Endothelial cell of umbilical vein (primary cell): ENCODE measurements around the gene B3GALT6. TPM values are rescaled to one million over a fixed set of nuclear protein-coding genes. Genes with fewer than 3 reads are reported as not detected.

ENCODE experiments used
- BruUV-seq: library from RNA; stranded (reverse); fragments of 400-500 nt; replicated peaks from 2 replicates; lab custom pipeline; 2021; lab: Mats Ljungman, UMichigan
- CTCF ChIA-PET: fragments of 300-600, 350-600 bp; sonication (Branson Sonifier 250); formaldehyde crosslinking; loops from one replicate; lab custom pipeline; 2021; ENCODE audit warnings: antibody characterized with exemption, inconsistent platforms; lab: Charles Lee
- POLR2A ChIA-PET: fragments of 300-600, 350-600 bp; sonication (Branson Sonifier 250); formaldehyde crosslinking; loops from one replicate; lab custom pipeline; 2021; ENCODE audit warnings: antibody characterized with exemption, inconsistent platforms; lab: Charles Lee
- DNase-seq: peaks from one replicate; pipeline ENCODE4 v3.0.0-alpha.2; 2011; ENCODE audit warnings: low read depth, low spot score
- FAIRE-seq: peaks from 2 replicates; lab custom pipeline; 2011; peaks lifted over from hg19 to GRCh38; lab: Jason Lieb, UNC
- H2AFZ ChIP-seq: 2 replicates; pipeline ENCODE4 v1.6.0; 2012; ENCODE audit warnings: low read depth, low read length, control low read depth, inconsistent platforms
- H3K27ac ChIP-seq: 2 replicates; pipeline ENCODE4 v1.5.1; 2011; ENCODE audit warnings: low read depth, mild to moderate bottlenecking, control low read depth, low read length, moderate library complexity; ENCODE audit not compliant: insufficient read depth
- H3K27me3 ChIP-seq, 2 experiments: 2 replicates each; pipeline versions ENCODE4 v1.6.0 to v1.6.1; 2011; ENCODE audit warnings: low read length in 2 of 2, mixed read lengths in 1 of 2; ENCODE audit not compliant: control insufficient read depth in 2 of 2, insufficient read depth in 2 of 2
- H3K36me3 ChIP-seq, 2 experiments: 2 replicates in 1 of 2; 3 replicates in 1 of 2; pipeline ENCODE4 v1.5.1; 2011; ENCODE audit warnings: low read length in 2 of 2, mild to moderate bottlenecking in 1 of 2, moderate library complexity in 1 of 2; ENCODE audit not compliant: control insufficient read depth in 2 of 2, insufficient read depth in 2 of 2; ENCODE audit errors: extremely low read depth in 1 of 2
- H3K4me1 ChIP-seq: 3 replicates; pipeline ENCODE4 v1.5.1; 2011; ENCODE audit warnings: mild to moderate bottlenecking, low read length; ENCODE audit not compliant: control insufficient read depth, insufficient read depth; ENCODE audit errors: extremely low read depth
- H3K4me2 ChIP-seq: 2 replicates; pipeline ENCODE4 v1.6.1; 2011; ENCODE audit warnings: low read length, control low read depth, mixed read lengths; ENCODE audit not compliant: insufficient read depth
- H3K4me3 ChIP-seq, 3 experiments: fragments of 200-600 bp in 1 of 3; sonication (generic), shearing (Covaris generic) in 1 of 3; replicated peaks in 1 of 3; 2 replicates each; pipeline ENCODE4 v1.5.1; 2011 to 2016; ENCODE audit warnings: control low read depth in 3 of 3, low read length in 3 of 3, mild to moderate bottlenecking in 2 of 3, inconsistent platforms in 1 of 3, low read depth in 1 of 3, moderate library complexity in 1 of 3; ENCODE audit not compliant: insufficient read depth in 1 of 3
- H3K79me2 ChIP-seq: 2 replicates; pipeline ENCODE4 v1.6.0; 2012; ENCODE audit warnings: low read length, inconsistent platforms; ENCODE audit not compliant: control insufficient read depth, insufficient read depth
- H3K9ac ChIP-seq: replicated peaks from 2 replicates; pipeline ENCODE3; 2011; ENCODE audit warnings: low read length, control low read depth; ENCODE audit not compliant: insufficient read depth; ENCODE audit errors: extremely low read depth
- H3K9me1 ChIP-seq: replicated peaks from 3 replicates; pipeline ENCODE4 v1.6.0; 2011; ENCODE audit warnings: mild to moderate bottlenecking, low read length; ENCODE audit not compliant: control insufficient read depth, insufficient read depth; ENCODE audit errors: extremely low read depth
- H3K9me3 ChIP-seq: replicated peaks from 2 replicates; pipeline ENCODE4 v1.5.1; 2012; ENCODE audit warnings: low read length, inconsistent platforms; ENCODE audit not compliant: control insufficient read depth, insufficient read depth
- H4K20me1 ChIP-seq: replicated peaks from 2 replicates; pipeline ENCODE3; 2011; ENCODE audit warnings: mild to moderate bottlenecking, low read length; ENCODE audit not compliant: control insufficient read depth, insufficient read depth; ENCODE audit errors: extremely low read depth
- CTCF ChIP-seq, 2 donors: IDR thresholded peaks; 1 replicate in 1 of 2; 2 replicates in 1 of 2; pipeline ENCODE4 v1.5.1; 2011; ENCODE audit warnings: low read length in 2 of 2, mild to moderate bottlenecking in 2 of 2, moderate library complexity in 2 of 2, control low read depth in 1 of 2, inconsistent platforms in 1 of 2, low read depth in 1 of 2; ENCODE audit not compliant: insufficient read depth in 1 of 2; ENCODE audit errors: extremely low read depth in 1 of 2
- EZH2 ChIP-seq: IDR thresholded peaks from 2 replicates; pipeline ENCODE4 v1.6.1; 2012; ENCODE audit warnings: borderline replicate concordance, low read depth, mild to moderate bottlenecking, moderate library complexity, low read length, inconsistent platforms; ENCODE audit not compliant: severe bottlenecking
- GATA2 ChIP-seq: IDR thresholded peaks from 2 replicates; pipeline ENCODE4 v1.7.0; 2011; ENCODE audit warnings: low read depth, mild to moderate bottlenecking, moderate library complexity, mixed read lengths, low read length; ENCODE audit not compliant: insufficient read length, insufficient read depth
- JUN ChIP-seq: IDR thresholded peaks from 2 replicates; pipeline ENCODE4 v1.6.1; 2011; ENCODE audit warnings: borderline replicate concordance, low read depth; ENCODE audit not compliant: insufficient read length, insufficient read depth
- MYC ChIP-seq: IDR thresholded peaks from one replicate; pipeline ENCODE4 v1.6.1; 2011; ENCODE audit warnings: mild to moderate bottlenecking, low read depth, low read length
- POLR2A ChIP-seq: IDR thresholded peaks from 2 replicates; pipeline ENCODE4 v1.6.1; 2012; ENCODE audit warnings: low read depth, mild to moderate bottlenecking, control low read depth, low read length
- POLR2AphosphoS5 ChIP-seq: IDR thresholded peaks from 2 replicates; pipeline ENCODE4 v1.6.1; 2012; ENCODE audit warnings: low read depth, mild to moderate bottlenecking, control low read depth, low read length, moderate library complexity; ENCODE audit not compliant: insufficient read depth
- dilution Hi-C: fragments of 300-500 bp; cut with MboI; formaldehyde crosslinking; loops from one replicate; pipeline ENCODE4 v1.15.0; 2019; ENCODE audit warnings: low sequenced_read_pairs; ENCODE audit not compliant: extremely low pct_ligation_motif_present
- intact Hi-C: fragments of 100-400 bp; cut with micrococcal nuclease; formaldehyde crosslinking; loops from one replicate; pipeline ENCODE4 v1.10.0; 2022
- polyA plus RNA-seq, 4 experiments: library from polyadenylated mRNA; depleted of rRNA in 3 of 4; stranded (reverse) in 3 of 4; unstranded in 1 of 4; fragments of >200 nt; gene quantifications; 2 replicates each; pipeline versions ENCODE4 v1.2.1 to v1.2.3, GENCODE V29; 2011 to 2012; ENCODE audit warnings: missing spikeins in 1 of 4
- total RNA-seq: library from RNA; stranded (reverse); gene quantifications from 2 replicates; pipeline ENCODE4 v1.2.3, GENCODE V29; 2021

The B3GALT6 gene
- total and polyA plus RNA-seq, 2 donors (not counting 3 experiments of a cell fraction or from before 2014, with no cell fraction given), result 24.6 to 34.1 TPM

- no peak overlapping the region for H3K9ac ChIP-seq
- intact Hi-C loops (no loop called here), dilution Hi-C loops (no loop called here)
- H3K27ac ChIP-seq, result no peak overlapping the region
- no peaks in the 10 kb centered on the region for H3K36me3 ChIP-seq
- no peaks in the 10 kb centered on the region for H3K27me3 ChIP-seq
- ChIA-PET CTCF (interaction anchor here (1.1 to 1.3 kb wide), 2 partner anchors 52 to 116 kb away, joined by 3 to 9 read pairs; no protein-coding TSS in a partner anchor), POLR2A (no interaction called here)
- H3K4me2 ChIP-seq, result no peak overlapping the region
- DNase-seq (no peak), FAIRE-seq (no peak)
- TF ChIP-seq POLR2A (no peak), CTCF (IDR thresholded peaks at IDR 0.05; ENCODE audit: extremely low read depth in 1 of 2, insufficient read depth in 1 of 2, low read depth in 1 of 2, low read length in 2 of 2) (no peak), MYC (no peak), EZH2 (no peak), GATA2 (no peak), POLR2AphosphoS5 (no peak), JUN (no peak)
- H3K4me3 ChIP-seq, result no peak overlapping the region
- H4K20me1 ChIP-seq, result no peaks in the 10 kb centered on the region
- no peaks in the 10 kb centered on the region for H3K9me1 ChIP-seq
- no peak overlapping the region for H2AFZ ChIP-seq
- H3K79me2 ChIP-seq, result peaks cover 14% of the 10 kb centered on the region
- no peaks in the 10 kb centered on the region for H3K9me3 ChIP-seq
- no peaks in the 10 kb centered on the region for H3K4me1 ChIP-seq
- BruUV-seq, result no TSS peak
Measured at GRCh38 chr1:1237874-1238701, 6.1 kb downstream of the B3GALT6 start.
